ACC112 (cell line): ENCODE measurements around the gene PLCB4.

Experiments
- H2AFZ ChIP-seq: fragments of 200-600 bp; sonication (generic); one replicate; pipeline ENCODE4 v1.6.0; 2017; ENCODE audit warnings: antibody characterized with exemption, low read length; ENCODE audit not compliant: unreplicated experiment
- H3K27ac ChIP-seq: fragments of 200-600 bp; sonication (generic); 2 replicates; pipeline ENCODE4 v1.5.1; 2014; ENCODE audit warnings: low read depth, mild to moderate bottlenecking, antibody characterized with exemption, low read length, moderate library complexity
- H3K27me3 ChIP-seq: fragments of 200-600 bp; sonication (generic); 2 replicates; pipeline ENCODE4 v1.6.1; 2014; ENCODE audit warnings: mild to moderate bottlenecking, antibody characterized with exemption, low read length, moderate library complexity, mixed read lengths; ENCODE audit not compliant: insufficient read depth
- H3K36me3 ChIP-seq: fragments of 200-600 bp; sonication (generic); 2 replicates; pipeline ENCODE4 v1.6.1; 2016; ENCODE audit warnings: mild to moderate bottlenecking, antibody characterized with exemption, low read length, moderate library complexity, mixed read lengths; ENCODE audit not compliant: insufficient read depth
- H3K4me1 ChIP-seq: fragments of 200-600 bp; sonication (generic); one replicate; pipeline ENCODE4 v1.6.1; 2016; ENCODE audit warnings: low read length, mixed read lengths; ENCODE audit not compliant: insufficient read depth, unreplicated experiment, control insufficient read depth
- H3K4me3 ChIP-seq: fragments of 200-600 bp; sonication (generic); 2 replicates; pipeline ENCODE4 v1.5.1; 2014; ENCODE audit warnings: mild to moderate bottlenecking, low read depth, low read length
- H3K79me2 ChIP-seq: fragments of 200-600 bp; sonication (generic); one replicate; pipeline ENCODE4 v1.6.0; 2016; ENCODE audit warnings: low read length; ENCODE audit not compliant: control insufficient read depth, unreplicated experiment, insufficient read depth

PLCB4 gene

GRCh38 chr20:9122571-9122970 is 53.7 kb downstream of the PLCB4 start:
- Histone ChIP-seq H3K4me1 (no peaks in the 10 kb centered on the region), H3K79me2 (no peaks in the 10 kb centered on the region), H3K36me3 (no peaks in the 10 kb centered on the region), H2AFZ (no peak overlapping the region), H3K27me3 (no peaks in the 10 kb centered on the region), H3K27ac (no peak overlapping the region), H3K4me3 (no peak overlapping the region)

GRCh38 chr20:9126527-9126926 is 57.6 kb downstream of the PLCB4 start:
- H3K79me2 ChIP-seq: no peaks in the 10 kb centered on the region
- H3K27me3 ChIP-seq: 0 out of 2 replicates have a peak, but pooled peaks cover 4% of the 10 kb centered on the region
- no peak overlapping the region for H2AFZ ChIP-seq
- H3K27ac ChIP-seq: no peak overlapping the region
- no peaks in the 10 kb centered on the region for H3K4me1 ChIP-seq
- H3K36me3 ChIP-seq: no peaks in the 10 kb centered on the region; the same call in 1 of the 2 replicates
- H3K4me3 ChIP-seq: no peak overlapping the region

GRCh38 chr20:9128568-9128967 is 59.7 kb downstream of the PLCB4 start:
- H3K4me1 ChIP-seq: no peaks in the 10 kb centered on the region
- no peak overlapping the region for H2AFZ ChIP-seq
- 0 out of 2 replicates have a peak, but pooled peaks cover 4% of the 10 kb centered on the region for H3K27me3 ChIP-seq
- H3K4me3 ChIP-seq: no peak overlapping the region
- no peaks in the 10 kb centered on the region; the same call in 1 of the 2 replicates for H3K36me3 ChIP-seq
- no peak overlapping the region for H3K27ac ChIP-seq
- no peaks in the 10 kb centered on the region for H3K79me2 ChIP-seq

- Histone ChIP-seq H3K4me3 (no peak overlapping the region), H3K4me1 (no peaks in the 10 kb centered on the region), H2AFZ (no peak overlapping the region), H3K36me3 (no peaks in the 10 kb centered on the region; the same call in 1 of the 2 replicates), H3K27me3 (0 out of 2 replicates have a peak, but pooled peaks cover 4% of the 10 kb centered on the region), H3K79me2 (no peaks in the 10 kb centered on the region), H3K27ac (no peak overlapping the region)
Observed at GRCh38 chr20:9129756-9130155, 60.9 kb downstream of the PLCB4 start.

GRCh38 chr20:9130521-9130920 is 61.6 kb downstream of the PLCB4 start:
- no peak overlapping the region for H2AFZ ChIP-seq
- no peaks in the 10 kb centered on the region; the same call in 1 of the 2 replicates for H3K36me3 ChIP-seq
- H3K27me3 ChIP-seq: 0 out of 2 replicates have a peak, but pooled peaks cover 4% of the 10 kb centered on the region
- H3K4me1 ChIP-seq: no peaks in the 10 kb centered on the region
- no peak overlapping the region for H3K27ac ChIP-seq
- H3K4me3 ChIP-seq: no peak overlapping the region
- H3K79me2 ChIP-seq: no peaks in the 10 kb centered on the region

GRCh38 chr20:9131841-9132240 is 63.0 kb downstream of the PLCB4 start:
- Histone ChIP-seq H3K4me3 (no peak overlapping the region), H3K27me3 (0 out of 2 replicates have a peak, but pooled peaks cover 4% of the 10 kb centered on the region), H3K36me3 (no peaks in the 10 kb centered on the region; the same call in 1 of the 2 replicates), H3K27ac (no peak overlapping the region), H3K79me2 (no peaks in the 10 kb centered on the region), H3K4me1 (no peaks in the 10 kb centered on the region), H2AFZ (no peak overlapping the region)

GRCh38 chr20:9134346-9134745 is 65.5 kb downstream of the PLCB4 start:
- Histone ChIP-seq H3K79me2 (no peaks in the 10 kb centered on the region), H3K27me3 (0 out of 2 replicates have a peak, but pooled peaks cover 4% of the 10 kb centered on the region), H3K36me3 (no peaks in the 10 kb centered on the region; the same call in 1 of the 2 replicates), H3K4me1 (no peaks in the 10 kb centered on the region), H3K27ac (no peak overlapping the region), H3K4me3 (no peak overlapping the region), H2AFZ (no peak overlapping the region)

GRCh38 chr20:9136114-9136513 is 67.2 kb downstream of the PLCB4 start:
- no peak overlapping the region for H3K27ac ChIP-seq
- no peaks in the 10 kb centered on the region; the same call in 1 of the 2 replicates for H3K36me3 ChIP-seq
- H3K4me1 ChIP-seq: no peaks in the 10 kb centered on the region
- no peak overlapping the region for H2AFZ ChIP-seq
- H3K79me2 ChIP-seq: no peaks in the 10 kb centered on the region
- no peak overlapping the region for H3K4me3 ChIP-seq
- H3K27me3 ChIP-seq: no peaks in the 10 kb centered on the region

GRCh38 chr20:9137001-9137400 is 68.1 kb downstream of the PLCB4 start:
- H3K27me3 ChIP-seq: no peaks in the 10 kb centered on the region
- H3K4me3 ChIP-seq: no peak overlapping the region
- no peaks in the 10 kb centered on the region for H3K4me1 ChIP-seq
- H3K27ac ChIP-seq: no peak overlapping the region
- H3K36me3 ChIP-seq: no peaks in the 10 kb centered on the region
- no peaks in the 10 kb centered on the region for H3K79me2 ChIP-seq
- H2AFZ ChIP-seq: no peak overlapping the region

GRCh38 chr20:9139106-9139833 is 70.4 kb downstream of the PLCB4 start:
- Histone ChIP-seq H3K79me2 (no peaks in the 10 kb centered on the region), H3K36me3 (no peaks in the 10 kb centered on the region), H2AFZ (no peak overlapping the region), H3K4me1 (peaks cover 6% of the 10 kb centered on the region), H3K4me3 (no peak overlapping the region), H3K27ac (no peak overlapping the region), H3K27me3 (0 out of 2 replicates have a peak, but pooled peaks cover 3% of the 10 kb centered on the region)

- no peak overlapping the region for H2AFZ ChIP-seq
- H3K4me1 ChIP-seq: peaks cover 12% of the 10 kb centered on the region
- H3K36me3 ChIP-seq: no peaks in the 10 kb centered on the region
- H3K4me3 ChIP-seq: no peak overlapping the region
- no peaks in the 10 kb centered on the region for H3K79me2 ChIP-seq
- H3K27me3 ChIP-seq: 0 out of 2 replicates have a peak, but pooled peaks cover 3% of the 10 kb centered on the region
- no peak overlapping the region for H3K27ac ChIP-seq
Observed at GRCh38 chr20:9140162-9140760, 71.4 kb downstream of the PLCB4 start.
